Transverse colon (tissue), 4 donors: ENCODE data around the gene CDH13. TPM values are rescaled to one million over a fixed set of nuclear protein-coding genes. Genes with fewer than 3 reads are reported as not detected.

Experiments
- DNase-seq: peaks from one replicate; pipeline ENCODE4 v3.0.0-alpha.2; 2019
- H3K27ac ChIP-seq, 4 donors: fragments of 200-600 bp; sonication (generic); 2 replicates each; pipeline ENCODE4 v1.5.1; 2016 to 2018; ENCODE audit warnings: inconsistent platforms in 4 of 4
- H3K27me3 ChIP-seq: fragments of 200-600 bp; sonication (generic); 2 replicates; pipeline ENCODE4 v1.5.1; 2017; ENCODE audit warnings: inconsistent platforms
- H3K36me3 ChIP-seq, 4 donors: fragments of 200-600 bp; sonication (generic); 2 replicates each; pipeline ENCODE4 v1.5.1; 2017 to 2019; ENCODE audit warnings: inconsistent platforms in 4 of 4
- H3K4me1 ChIP-seq, 4 donors: fragments of 200-600 bp; sonication (generic); 2 replicates each; pipeline ENCODE4 v1.5.1; 2017 to 2020; ENCODE audit warnings: inconsistent platforms in 4 of 4
- H3K4me3 ChIP-seq, 4 donors: fragments of 200-600 bp; sonication (generic); 1 replicate in 1 of 4; 2 replicates in 3 of 4; pipeline versions ENCODE4 v1.5.1 to v1.6.1; 2017 to 2019; ENCODE audit warnings: inconsistent platforms in 4 of 4
- H3K9me3 ChIP-seq, 2 donors: fragments of 200-600 bp; sonication (generic); 2 replicates each; pipeline ENCODE4 v1.5.1; 2017 to 2019; ENCODE audit warnings: inconsistent platforms in 2 of 2
- EP300 ChIP-seq: sonication (generic); formaldehyde crosslinking; IDR thresholded peaks from one replicate; pipeline ENCODE4 v1.6.1; 2017; ENCODE audit warnings: antibody characterized with exemption, low read depth
- POLR2A ChIP-seq: fragments of 450-650 bp; IDR thresholded peaks from one replicate; pipeline ENCODE4 v1.6.1; 2016; ENCODE audit warnings: antibody characterized with exemption, mild to moderate bottlenecking, moderate library complexity
- POLR2AphosphoS5 ChIP-seq, 3 donors: sonication (generic); formaldehyde crosslinking; IDR thresholded peaks; one replicate each; pipeline ENCODE4 v1.6.1; 2016; ENCODE audit warnings: antibody characterized with exemption in 3 of 3
- WGBS, 2 donors: methylation state at CpG; one replicate each; pipeline ENCODE4 v1.1.5; 2018; ENCODE audit warnings: low coverage in 1 of 2; 5-methylcytosine and 5-hydroxymethylcytosine counted together
- in situ Hi-C, 4 donors: fragments of 200-750 bp; cut with MboI; loops; one replicate each; pipeline versions ENCODE4 v1.15.0 to v1.15.1; 2017; ENCODE audit warnings: low sequenced_read_pairs in 3 of 4, low pct_ligation_motif_present in 1 of 4, low pct_unique_long_range_greater_than_20kb in 1 of 4
- intact Hi-C: fragments of 100-400 bp; cut with DNase I; formaldehyde crosslinking; loops from one replicate; pipeline ENCODE4 v1.15.1; 2023; ENCODE audit warnings: low total_unique reads
- total RNA-seq, 4 donors: library from RNA; depleted of rRNA; stranded (reverse); fragments of >200 nt; gene quantifications; one replicate each; pipeline ENCODE4 v1.1.0, GENCODE V29; 2016
- TF ChIP-seq, protein P1 (sequence below), 5 experiments: fragments of 200-600 bp in 3 of 5; fragments of 450-650 bp in 2 of 5; sonication (generic) in 3 of 5; IDR thresholded peaks; 1 replicate in 2 of 5; 2 replicates in 3 of 5; pipeline ENCODE4 v1.5.1; 2016 to 2017; ENCODE audit warnings: antibody characterized with exemption in 5 of 5, inconsistent platforms in 3 of 5, mild to moderate bottlenecking in 2 of 5, moderate library complexity in 1 of 5

CDH13 gene
- total RNA-seq, 4 donors from 2014 or later, result 3.8 to 28.1 (median 5.8) TPM

DNA sequence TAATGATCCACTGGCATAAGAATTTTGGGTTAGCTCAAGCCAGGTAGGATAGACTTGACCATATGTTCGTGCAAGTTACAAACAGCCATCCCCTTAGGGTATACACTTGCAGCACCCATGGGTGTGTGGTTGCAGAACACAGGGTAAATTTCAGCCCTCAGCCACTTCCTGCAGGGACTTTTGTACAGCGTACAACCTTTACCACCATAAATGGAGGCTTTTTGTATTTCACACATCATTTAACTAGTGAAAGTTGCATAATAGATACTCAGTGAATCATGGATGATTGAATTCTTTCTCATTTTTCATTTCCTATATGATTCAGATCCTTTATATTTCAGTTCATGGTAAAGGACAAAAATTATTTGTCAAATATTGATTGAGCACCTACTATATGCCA, 473.9 kb downstream of the CDH13 start:
- Histone ChIP-seq H3K27ac (no peak overlapping the region), H3K36me3 (no peaks in the 10 kb centered on the region), H3K27me3 (no peaks in the 10 kb centered on the region), H3K4me3 (no peak overlapping the region), H3K9me3 (peaks cover 0 to 9% of the 10 kb centered on the region in 2 donors), H3K4me1 (no peaks in the 10 kb centered on the region)
- 71 to 72% methylated on average over 2 of the region's 2 CpGs for WGBS, 2 donors
- in situ Hi-C loops, result no loop called here
- no peak for TF ChIP-seq POLR2AphosphoS5 (IDR thresholded peaks at IDR 0.05)
- TF ChIP-seq EP300, result no peak
- no peak for TF ChIP-seq POLR2A
- TF ChIP-seq, protein P1, sequence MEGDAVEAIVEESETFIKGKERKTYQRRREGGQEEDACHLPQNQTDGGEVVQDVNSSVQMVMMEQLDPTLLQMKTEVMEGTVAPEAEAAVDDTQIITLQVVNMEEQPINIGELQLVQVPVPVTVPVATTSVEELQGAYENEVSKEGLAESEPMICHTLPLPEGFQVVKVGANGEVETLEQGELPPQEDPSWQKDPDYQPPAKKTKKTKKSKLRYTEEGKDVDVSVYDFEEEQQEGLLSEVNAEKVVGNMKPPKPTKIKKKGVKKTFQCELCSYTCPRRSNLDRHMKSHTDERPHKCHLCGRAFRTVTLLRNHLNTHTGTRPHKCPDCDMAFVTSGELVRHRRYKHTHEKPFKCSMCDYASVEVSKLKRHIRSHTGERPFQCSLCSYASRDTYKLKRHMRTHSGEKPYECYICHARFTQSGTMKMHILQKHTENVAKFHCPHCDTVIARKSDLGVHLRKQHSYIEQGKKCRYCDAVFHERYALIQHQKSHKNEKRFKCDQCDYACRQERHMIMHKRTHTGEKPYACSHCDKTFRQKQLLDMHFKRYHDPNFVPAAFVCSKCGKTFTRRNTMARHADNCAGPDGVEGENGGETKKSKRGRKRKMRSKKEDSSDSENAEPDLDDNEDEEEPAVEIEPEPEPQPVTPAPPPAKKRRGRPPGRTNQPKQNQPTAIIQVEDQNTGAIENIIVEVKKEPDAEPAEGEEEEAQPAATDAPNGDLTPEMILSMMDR (IDR thresholded peaks at IDR 0.05), result no peak
- intact Hi-C loops, result no loop called here
- no peak for DNase-seq

DNA sequence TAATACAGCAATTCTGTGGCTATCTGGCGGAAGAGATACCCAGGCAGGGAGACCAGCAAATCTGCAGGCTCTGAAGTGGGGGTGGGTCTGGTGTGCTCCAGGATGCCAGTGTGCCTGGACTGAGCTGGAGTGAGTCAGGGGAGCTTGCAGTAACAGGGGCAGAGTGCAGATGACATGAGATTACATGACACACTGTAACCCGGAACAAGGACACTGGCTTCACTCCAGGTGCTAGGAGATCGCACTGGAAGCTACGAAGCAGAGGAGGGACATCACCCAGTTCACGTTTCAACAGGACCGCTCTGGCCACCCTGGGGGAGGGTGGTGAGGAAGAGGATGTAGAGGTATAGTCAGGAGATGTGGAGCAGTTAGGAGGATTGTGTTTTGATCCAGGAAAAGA, 475.6 kb downstream of the CDH13 start:
- TF ChIP-seq, protein P1 (IDR thresholded peaks at IDR 0.05), result no peak
- TF ChIP-seq POLR2AphosphoS5 (IDR thresholded peaks at IDR 0.05) (no peak), EP300 (no peak), POLR2A (no peak)
- Histone ChIP-seq H3K27me3 (no peaks in the 10 kb centered on the region), H3K9me3 (peaks cover 0 to 9% of the 10 kb centered on the region in 2 donors), H3K4me3 (no peak overlapping the region), H3K27ac (no peak overlapping the region), H3K4me1 (no peaks in the 10 kb centered on the region), H3K36me3 (no peaks in the 10 kb centered on the region)
- in situ Hi-C loops, result no loop called here
- DNase-seq, result no peak
- intact Hi-C loops, result no loop called here
- WGBS, 2 donors, result 60 to 78% methylated on average over 2 to 6 of the region's 6 CpGs

DNA sequence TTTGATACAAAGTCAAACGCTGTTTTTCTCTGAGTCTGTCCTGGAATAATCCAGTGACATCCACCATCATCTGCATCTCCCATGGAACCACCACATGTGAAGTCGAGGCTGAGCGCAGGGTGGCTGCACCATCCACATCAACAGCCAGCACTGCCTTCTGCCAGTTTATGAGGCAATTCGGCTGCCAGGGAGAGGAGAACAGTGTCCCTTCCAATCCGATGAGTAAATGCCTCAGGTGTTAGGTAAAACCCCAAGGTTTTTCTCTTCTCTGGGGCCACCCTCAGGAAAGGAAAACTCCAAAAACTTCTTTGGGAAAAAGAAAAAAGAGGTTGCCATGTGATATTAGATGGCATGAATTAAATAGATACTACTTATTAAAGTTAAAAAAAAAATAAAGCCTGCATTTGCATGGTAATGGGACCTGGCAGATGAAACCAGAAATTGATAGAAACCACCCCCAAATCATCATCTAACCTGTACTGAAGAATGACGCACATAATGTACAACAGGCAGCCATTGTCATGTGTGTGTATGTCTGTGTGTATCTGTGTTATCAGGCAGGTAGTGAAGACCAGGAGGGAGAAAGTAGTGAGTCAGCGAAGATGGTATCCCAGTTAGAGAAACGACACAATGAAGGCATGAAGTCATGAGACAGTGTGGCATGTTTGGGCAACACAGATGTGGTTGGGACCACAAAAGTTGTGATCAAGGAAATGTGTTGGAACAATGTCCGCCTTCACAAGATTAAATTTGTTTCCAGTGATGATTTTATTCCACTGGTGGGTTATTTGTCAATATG, 478.7 kb downstream of the CDH13 start:
- Histone ChIP-seq H3K4me1 (no peaks in the 10 kb centered on the region), H3K27ac (no peak overlapping the region), H3K36me3 (no peaks in the 10 kb centered on the region), H3K9me3 (no peaks in the 10 kb centered on the region), H3K27me3 (no peaks in the 10 kb centered on the region), H3K4me3 (no peak overlapping the region)
- 85% methylated on average over 8 to 9 of the region's 9 CpGs for WGBS, 2 donors
- TF ChIP-seq POLR2A (no peak), EP300 (no peak), POLR2AphosphoS5 (IDR thresholded peaks at IDR 0.05) (no peak)
- TF ChIP-seq, protein P1 (IDR thresholded peaks at IDR 0.05), result no peak
- in situ Hi-C loops, result no loop called here
- no peak for DNase-seq
- intact Hi-C loops, result no loop called here

DNA sequence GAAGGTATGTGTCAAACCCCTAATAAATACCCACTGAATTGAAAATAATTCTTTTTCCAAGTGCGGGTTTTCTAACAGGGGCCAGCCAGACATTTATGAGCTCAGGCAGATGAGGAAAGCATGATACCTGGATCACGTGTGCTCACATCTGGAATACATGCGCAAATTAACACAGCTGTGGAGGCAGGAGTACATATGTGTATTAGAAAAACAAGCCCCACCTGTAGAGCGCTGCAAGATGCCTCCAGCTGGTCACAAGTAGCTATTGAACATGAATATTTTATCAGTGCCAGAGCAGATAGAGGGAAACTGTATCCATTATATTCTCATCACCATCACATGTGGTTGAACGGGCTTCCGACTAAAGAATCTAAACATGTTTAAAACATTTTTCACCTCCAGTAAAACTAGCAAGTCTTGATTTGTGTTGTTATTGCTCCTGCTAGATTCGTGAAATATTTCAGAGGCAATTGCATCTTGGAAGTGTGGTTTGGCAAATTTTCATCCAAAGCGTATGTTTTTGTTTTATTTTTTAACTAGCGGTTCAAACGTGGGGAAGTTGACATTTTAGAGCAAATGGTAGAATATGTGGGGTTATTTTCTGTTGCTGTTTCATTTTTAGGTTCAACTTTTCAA, 482.8 kb downstream of the CDH13 start:
- Histone ChIP-seq H3K27me3 (no peaks in the 10 kb centered on the region), H3K36me3 (no peaks in the 10 kb centered on the region), H3K4me3 (no peak overlapping the region), H3K9me3 (no peaks in the 10 kb centered on the region), H3K4me1 (no peaks in the 10 kb centered on the region), H3K27ac (no peak overlapping the region)
- 58 to 69% methylated on average over 9 to 10 of the region's 10 CpGs for WGBS, 2 donors
- DNase-seq, result no peak
- TF ChIP-seq POLR2A (no peak), POLR2AphosphoS5 (IDR thresholded peaks at IDR 0.05) (no peak), EP300 (no peak)
- TF ChIP-seq, protein P1 (IDR thresholded peaks at IDR 0.05), result no peak
- in situ Hi-C loops, result no loop called here
- intact Hi-C loops, result no loop called here
